Spinal cord (tissue), 10 donors: ENCODE results near the gene NIPSNAP3A. TPM values are rescaled to one million over a fixed set of nuclear protein-coding genes. Genes with fewer than 3 reads are reported as not detected.
"Not testable (repeated sequence)": the region's sequence is repeated elsewhere in the genome, so short reads cannot be mapped to it uniquely, and the experiment has no call there.

Experiments
- DNase-seq, 6 donors: peaks; one replicate each; pipeline versions ENCODE4 v3.0.0 to v3.0.0-alpha.2; 2013 to 2015; ENCODE audit warnings: low spot score in 6 of 6, low read depth in 4 of 6
- H3K27ac ChIP-seq: one replicate; pipeline ENCODE4 v1.5.1; 2013; ENCODE audit warnings: low read depth, low read length, control low read depth
- H3K27me3 ChIP-seq: one replicate; pipeline ENCODE4 v1.6.1; 2013; ENCODE audit warnings: low read length; ENCODE audit not compliant: control insufficient read depth, insufficient read depth
- H3K36me3 ChIP-seq: one replicate; pipeline ENCODE4 v1.6.1; 2013; ENCODE audit warnings: low read length; ENCODE audit not compliant: control insufficient read depth, insufficient read depth
- H3K4me1 ChIP-seq: one replicate; pipeline ENCODE4 v1.6.1; 2013; ENCODE audit warnings: low read length; ENCODE audit not compliant: control insufficient read depth, insufficient read depth
- H3K4me3 ChIP-seq: one replicate; pipeline ENCODE4 v1.5.1; 2013; ENCODE audit warnings: low read depth, low read length, control low read depth
- H3K9me3 ChIP-seq: one replicate; pipeline ENCODE4 v1.6.1; 2013; ENCODE audit warnings: low read length; ENCODE audit not compliant: control insufficient read depth, insufficient read depth
- WGBS: methylation state at CpG from one replicate; pipeline ENCODE4 v1.1.5; 2013; ENCODE audit warnings: missing lambda C conversion rate; ENCODE audit not compliant: insufficient coverage; 5-methylcytosine and 5-hydroxymethylcytosine counted together
- long read RNA-seq, 4 donors: transcript quantifications; one replicate each; lab custom pipeline, GENCODE V29; 2026
- polyA plus RNA-seq, 2 donors: library from polyadenylated mRNA; unstranded; fragments of 120-200 nt; gene quantifications; one replicate each; pipeline ENCODE4 v1.2.1, GENCODE V29; 2013; ENCODE audit not compliant: insufficient read length in 2 of 2
- total RNA-seq, 2 donors: library from RNA; depleted of rRNA in 1 of 2; stranded (reverse); fragments of 120-200 nt in 1 of 2; fragments of >200 nt in 1 of 2; gene quantifications; one replicate each; pipeline versions ENCODE4 v1.2.3 to v1.2.4, GENCODE V29; 2013 to 2014
- donor health status: healthy.

Gene NIPSNAP3A
- total RNA-seq (10 to 100 TPM; 56.4 to 79.6 TPM), polyA plus RNA-seq (10 to 100 TPM; 60.0 to 72.8 TPM)
- long read RNA-seq, donor 1, transcript NIPSNAP3A-201 (6 exons, 1,633 nt) = major isoform, 30 of 69 reads
- long read RNA-seq, donor 1, partial matches to known transcripts = 38 of 69 reads
- long read RNA-seq, donor 1, other reads (novel, unspliced or antisense) = 0 of 69 reads
- long read RNA-seq, donor 2, transcript NIPSNAP3A-201 (6 exons, 1,633 nt) = major isoform, 18 of 18 reads
- long read RNA-seq, donor 2, partial matches to known transcripts = 0 of 18 reads
- long read RNA-seq, donor 2, other reads (novel, unspliced or antisense) = 0 of 18 reads
- long read RNA-seq, donor 3, transcript NIPSNAP3A-201 (6 exons, 1,633 nt) = major isoform, 26 of 31 reads
- long read RNA-seq, donor 3, partial matches to known transcripts = 5 of 31 reads
- long read RNA-seq, donor 3, other reads (novel, unspliced or antisense) = 0 of 31 reads
- long read RNA-seq, donor 4, transcript NIPSNAP3A-201 (6 exons, 1,633 nt) = major isoform, 37 of 62 reads
- long read RNA-seq, donor 4, partial matches to known transcripts = 25 of 62 reads
- long read RNA-seq, donor 4, other reads (novel, unspliced or antisense) = 0 of 62 reads

GRCh38 chr9:104747565-104748358 is at the start of gene NIPSNAP3A:
NIPSNAP3A (plus strand) TSS chr9:104747683; CDS start chr9:104747793, 110 bp downstream.
- Histone ChIP-seq H3K27me3 (no peaks in the 10 kb centered on the region), H3K9me3 (no peaks in the 10 kb centered on the region), H3K4me1 (peaks cover 5% of the 10 kb centered on the region), H3K27ac (peak within 1 kb of the TSS; percentile 89), H3K4me3 (peak within 1 kb of the TSS; percentile 94), H3K36me3 (no peaks in the 10 kb centered on the region)
- peak; percentile 71 to 95 (median 81) for DNase-seq
- WGBS = 0% methylated on average over 64 of the region's 71 CpGs

GRCh38 chr9:104700306-104700705 is 47.2 kb upstream of the NIPSNAP3A start:
- no peaks in the 10 kb centered on the region for H3K4me1 ChIP-seq
- WGBS = 86% methylated on average over 3 of the region's 3 CpGs
- no peak for DNase-seq
- H3K4me3 ChIP-seq = no peak overlapping the region
- H3K9me3 ChIP-seq = no peaks in the 10 kb centered on the region
- no peak overlapping the region for H3K27ac ChIP-seq
- no peaks in the 10 kb centered on the region for H3K27me3 ChIP-seq
- H3K36me3 ChIP-seq = no peaks in the 10 kb centered on the region

- H3K36me3 ChIP-seq, H3K9me3 ChIP-seq, H3K4me3 ChIP-seq, H3K4me1 ChIP-seq, H3K27ac ChIP-seq, DNase-seq, H3K27me3 ChIP-seq: not testable (repeated sequence)
- WGBS = no CpG with 5 or more reads among the region's 1 CpG
Measured at GRCh38 chr9:104708737-104709136, 38.7 kb upstream of the NIPSNAP3A start.

- no peak overlapping the region for H3K27ac ChIP-seq
- no peak overlapping the region for H3K4me3 ChIP-seq
- no peaks in the 10 kb centered on the region for H3K9me3 ChIP-seq
- H3K36me3 ChIP-seq = no peaks in the 10 kb centered on the region
- no peak for DNase-seq
- H3K27me3 ChIP-seq = no peaks in the 10 kb centered on the region
- 17% methylated on average over 1 of the region's 4 CpGs for WGBS
- H3K4me1 ChIP-seq = no peaks in the 10 kb centered on the region
Measured at GRCh38 chr9:104711604-104712003, 35.9 kb upstream of the NIPSNAP3A start.

- Histone ChIP-seq H3K36me3 (no peaks in the 10 kb centered on the region), H3K27me3 (no peaks in the 10 kb centered on the region), H3K4me3 (no peak overlapping the region), H3K27ac (no peak overlapping the region), H3K9me3 (no peaks in the 10 kb centered on the region), H3K4me1 (no peaks in the 10 kb centered on the region)
- WGBS = 70% methylated on average over 5 of the region's 5 CpGs
- peak in 1 of 6 donors; percentile 5 for DNase-seq
Measured at GRCh38 chr9:104725014-104725413, 22.5 kb upstream of the NIPSNAP3A start.

GRCh38 chr9:104738452-104738851 is 9.0 kb upstream of the NIPSNAP3A start:
- H3K4me3 ChIP-seq = no peak overlapping the region
- H3K27me3 ChIP-seq = no peaks in the 10 kb centered on the region
- no peak for DNase-seq
- H3K4me1 ChIP-seq = no peaks in the 10 kb centered on the region
- 47% methylated on average over 3 of the region's 3 CpGs for WGBS
- no peaks in the 10 kb centered on the region for H3K36me3 ChIP-seq
- H3K9me3 ChIP-seq = no peaks in the 10 kb centered on the region
- H3K27ac ChIP-seq = no peak overlapping the region

- no CpG with 5 or more reads among the region's 1 CpG for WGBS
- Histone ChIP-seq H3K4me3 (no peak overlapping the region), H3K9me3 (no peaks in the 10 kb centered on the region), H3K4me1 (no peaks in the 10 kb centered on the region), H3K27ac (no peak overlapping the region), H3K36me3 (no peaks in the 10 kb centered on the region), H3K27me3 (no peaks in the 10 kb centered on the region)
- DNase-seq = no peak
Measured at GRCh38 chr9:104740621-104741020, 6.9 kb upstream of the NIPSNAP3A start.

GRCh38 chr9:104743376-104743985 is 4.0 kb upstream of the NIPSNAP3A start:
- Histone ChIP-seq H3K4me3 (no peak overlapping the region), H3K36me3 (no peaks in the 10 kb centered on the region), H3K4me1 (peaks cover 3% of the 10 kb centered on the region), H3K27me3 (no peaks in the 10 kb centered on the region), H3K9me3 (no peaks in the 10 kb centered on the region), H3K27ac (no peak overlapping the region)
- WGBS = 0% methylated on average over 1 of the region's 7 CpGs
- DNase-seq = peak; percentile 43 to 95 (median 62)

- no CpG with 5 or more reads among the region's 1 CpG for whole genome bisulfite sequencing
- H3K9me3 ChIP-seq = no peaks in the 10 kb centered on the region
- no peaks in the 10 kb centered on the region for H3K36me3 ChIP-seq
- no peak overlapping the region for H3K4me3 ChIP-seq
- no peaks in the 10 kb centered on the region for H3K27me3 ChIP-seq
- peaks cover 5% of the 10 kb centered on the region for H3K4me1 ChIP-seq
- DNase-seq = no peak
- no peak overlapping the region for H3K27ac ChIP-seq
Measured at GRCh38 chr9:104745852-104746251, 1.6 kb upstream of the NIPSNAP3A start.
